Stimulated activated CD8-positive, alpha-beta memory T cell treated with anti-CD3 and anti-CD28 coated beads, Interleukin-7, amount 100 ng/mL, for 4 hours (primary cell): ENCODE data around the gene CDH23.

Experiments used
- DNase-seq, 2 donors: peaks; one replicate each; pipeline ENCODE4 v3.0.0-alpha.2; 2020; ENCODE audit warnings: low read depth in 2 of 2

Gene CDH23

GRCh38 chr10:71423250-71423649 is 26.5 kb downstream of the CDH23 start:
- no peak for DNase-seq

- DNase-seq = no peak
Measured at GRCh38 chr10:71423901-71424300, 27.2 kb downstream of the CDH23 start.

GRCh38 chr10:71424496-71425194 is 27.9 kb downstream of the CDH23 start:
- no peak for DNase-seq

GRCh38 chr10:71426058-71426605 is 29.4 kb downstream of the CDH23 start:
- no peak for DNase-seq

- DNase-seq = no peak
Measured at GRCh38 chr10:71427246-71427645, 30.5 kb downstream of the CDH23 start.

- no peak for DNase-seq
Measured at GRCh38 chr10:71429304-71429703, 32.6 kb downstream of the CDH23 start.

GRCh38 chr10:71429929-71430328 is 33.2 kb downstream of the CDH23 start:
- no peak for DNase-seq

GRCh38 chr10:71431239-71432100 is 34.8 kb downstream of the CDH23 start:
- no peak for DNase-seq

- DNase-seq = no peak
Measured at GRCh38 chr10:71432101-71432905, 35.6 kb downstream of the CDH23 start.

GRCh38 chr10:71432956-71433767 is 36.4 kb downstream of the CDH23 start:
- DNase-seq = no peak

- no peak for DNase-seq
Measured at GRCh38 chr10:71433768-71434744, 37.3 kb downstream of the CDH23 start.

- DNase-seq = no peak
Measured at GRCh38 chr10:71434760-71435394, 38.2 kb downstream of the CDH23 start.

- DNase-seq = no peak
Measured at GRCh38 chr10:71435571-71436267, 39.0 kb downstream of the CDH23 start.

- DNase-seq = no peak
Measured at GRCh38 chr10:71436268-71437125, 39.8 kb downstream of the CDH23 start.

- DNase-seq = no peak
Measured at GRCh38 chr10:71437537-71438092, 40.9 kb downstream of the CDH23 start.

GRCh38 chr10:71438761-71439160 is 42.0 kb downstream of the CDH23 start:
- no peak for DNase-seq

- no peak for DNase-seq
Measured at GRCh38 chr10:71439670-71440425, 43.1 kb downstream of the CDH23 start.
